ENCODE measurements around the gene BLOC1S4. TPM values are rescaled to one million over a fixed set of nuclear protein-coding genes. Genes with fewer than 3 reads are reported as not detected.
A peak's percentile ranks its signal among the peaks of the same experiment; 100 is the strongest.

Gene BLOC1S4
- total RNA-seq, 1 donor from 2014 or later, result 6.0 TPM

- ATAC-seq, result no peak
- no peak for DNase-seq (ENCODE audit: missing footprints)
- intact Hi-C loops (cut with DNase I), result no loop called here
These were observed 12.5 kb downstream of the BLOC1S4 start for GRCh38 chr4:6728320-6729029.

- intact Hi-C loops (cut with DNase I), result no loop called here
These were observed 14.8 kb downstream of the BLOC1S4 start for GRCh38 chr4:6730603-6731317.

DNA sequence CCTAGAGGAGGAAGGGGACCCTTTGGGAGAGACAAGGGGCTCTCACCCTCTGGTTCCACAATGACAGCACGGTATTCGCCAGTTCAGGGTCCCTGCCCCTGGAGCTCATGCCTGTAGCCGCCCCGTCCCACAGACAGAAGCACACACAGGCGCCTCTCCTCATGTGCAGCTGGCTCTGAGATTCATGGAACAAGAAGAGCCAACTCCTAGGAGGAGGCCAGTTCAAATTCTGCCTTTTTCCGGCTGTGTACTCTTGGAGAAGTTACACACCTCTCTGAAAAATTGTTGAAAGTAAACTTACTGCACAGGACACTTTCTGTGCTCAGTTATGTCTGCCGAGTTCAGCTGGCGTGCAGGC, 15.3 kb downstream of the BLOC1S4 start:
- DNase-seq (ENCODE audit: missing footprints) (no peak), ATAC-seq (no peak)
- intact Hi-C loops (cut with DNase I), result no loop called here

More at GRCh38 chr4:6730603-6731317, 14.8 kb downstream of the BLOC1S4 start:
- DNase-seq (ENCODE audit: missing footprints) (no peak), ATAC-seq (peak; percentile 43)

GRCh38 chr4:6731780-6732179, 15.8 kb downstream of the BLOC1S4 start:
- intact Hi-C loops (cut with DNase I), result no loop called here
- DNase-seq (ENCODE audit: missing footprints) (no peak), ATAC-seq (no peak)

DNA sequence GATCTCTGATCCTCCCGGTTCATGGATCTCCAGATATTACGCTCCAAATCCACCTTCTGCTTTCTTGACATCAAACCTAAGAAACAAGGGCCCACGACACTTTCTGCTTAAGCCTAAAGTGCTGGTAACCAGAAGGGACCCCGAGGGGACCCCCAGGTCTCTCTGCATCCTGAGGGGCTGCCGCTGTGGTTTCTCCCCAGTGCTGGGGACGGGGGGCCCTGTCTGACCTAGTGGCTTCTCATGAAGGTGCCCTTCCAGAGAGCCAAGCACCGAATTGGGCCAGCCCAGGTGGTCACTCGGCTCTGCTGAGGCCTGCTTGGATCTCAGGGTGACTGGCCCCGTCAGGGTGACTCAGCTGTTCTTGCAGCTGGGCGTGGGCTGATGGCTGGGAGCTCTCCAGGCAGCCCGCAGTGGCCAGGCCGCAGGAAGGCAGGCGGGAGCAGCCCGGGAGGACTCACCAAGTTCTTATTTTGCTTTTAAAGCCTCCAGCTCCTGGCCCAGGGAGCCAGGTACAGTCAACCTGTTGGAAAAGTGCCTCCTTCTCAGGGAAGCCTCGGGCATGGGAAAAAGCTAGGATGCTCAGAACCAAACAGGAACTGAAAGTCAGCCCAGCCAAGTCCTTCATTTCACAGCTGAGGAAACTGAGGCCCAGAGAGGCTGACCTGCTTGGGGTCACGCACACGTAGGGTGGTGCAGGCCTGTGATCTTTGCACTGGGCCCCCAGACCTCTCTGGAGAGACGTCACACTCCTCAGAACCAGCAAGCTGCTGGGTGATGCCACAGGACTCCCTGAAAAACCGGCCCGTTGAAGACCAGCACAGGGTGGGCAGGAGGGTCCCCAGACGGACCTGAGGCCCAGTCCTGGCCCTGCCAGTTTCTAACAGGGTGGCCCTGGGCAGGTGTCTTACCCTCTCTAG, 16.7 kb downstream of the BLOC1S4 start:
- intact Hi-C loops (cut with DNase I), result no loop called here
- ATAC-seq (peak; percentile 95), DNase-seq (ENCODE audit: missing footprints) (peak; percentile 85)

GRCh38 chr4:6733358-6734164, 17.6 kb downstream of the BLOC1S4 start:
- DNase-seq (ENCODE audit: missing footprints) (no peak), ATAC-seq (no peak)
- intact Hi-C loops (cut with DNase I), result no loop called here

DNA sequence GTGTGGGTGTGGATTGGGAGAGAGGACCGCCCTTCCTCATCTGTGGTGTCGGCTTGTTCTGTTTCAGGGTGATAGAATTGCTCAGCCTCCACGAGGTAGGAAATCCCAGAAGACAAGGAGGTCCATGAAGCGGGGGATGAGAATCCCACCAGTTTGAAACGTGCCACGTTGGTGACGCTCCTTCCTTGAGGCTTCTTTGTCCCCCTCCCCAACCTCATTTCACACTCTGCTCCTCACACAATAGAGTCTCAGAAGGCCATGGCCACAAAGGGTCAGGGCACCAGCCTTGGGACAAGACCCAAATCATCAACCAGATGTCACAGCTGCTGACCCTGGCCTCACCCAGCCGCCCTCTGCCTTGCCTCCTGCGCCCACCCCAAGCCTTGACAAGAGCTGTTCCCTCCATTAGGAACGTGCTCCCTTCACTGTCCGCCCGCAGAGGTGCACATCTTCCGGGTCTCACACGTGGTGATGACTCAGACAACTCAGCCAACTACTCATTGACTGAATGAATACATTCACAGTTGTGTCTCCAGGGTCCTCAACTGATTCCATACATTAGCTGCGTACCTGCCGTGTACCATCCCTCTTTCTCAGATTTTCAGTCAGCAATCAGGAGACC, 18.3 kb downstream of the BLOC1S4 start:
- DNase-seq (ENCODE audit: missing footprints), result no peak
- intact Hi-C loops (cut with DNase I), result no loop called here
- no peak for ATAC-seq

DNA sequence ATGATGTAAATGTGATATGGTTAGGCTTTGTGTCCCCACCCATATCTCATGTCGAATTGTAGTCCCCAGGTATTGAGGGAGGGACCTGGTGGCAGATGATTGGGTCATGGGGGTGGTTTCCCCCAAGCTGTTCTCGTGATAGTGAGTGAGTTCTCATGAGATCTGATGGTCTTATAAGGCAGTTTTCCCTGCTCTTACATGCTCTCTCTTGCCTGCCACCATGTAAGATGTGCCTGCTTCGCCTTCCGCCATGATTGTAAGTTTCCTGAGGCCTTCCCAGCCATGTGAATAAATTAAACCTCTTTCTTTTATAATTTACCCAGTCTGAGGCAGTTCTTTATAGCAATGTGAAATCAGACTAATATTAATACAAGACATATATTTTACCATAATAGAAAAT, 23.9 kb downstream of the BLOC1S4 start:
- no peak for DNase-seq (ENCODE audit: missing footprints)
- intact Hi-C loops (cut with DNase I), result no loop called here

GRCh38 chr4:6740347-6740746, 24.4 kb downstream of the BLOC1S4 start:
- ATAC-seq (no peak), DNase-seq (ENCODE audit: missing footprints) (no peak)
- intact Hi-C loops (cut with DNase I), result no loop called here

More for the DNA sequence above, 23.9 kb downstream of the BLOC1S4 start:
- ATAC-seq, result no peak

- intact Hi-C loops (cut with DNase I), result no loop called here
- ATAC-seq (no peak), DNase-seq (ENCODE audit: missing footprints) (no peak)
These were observed 26.5 kb downstream of the BLOC1S4 start for GRCh38 chr4:6742507-6742906.

DNA sequence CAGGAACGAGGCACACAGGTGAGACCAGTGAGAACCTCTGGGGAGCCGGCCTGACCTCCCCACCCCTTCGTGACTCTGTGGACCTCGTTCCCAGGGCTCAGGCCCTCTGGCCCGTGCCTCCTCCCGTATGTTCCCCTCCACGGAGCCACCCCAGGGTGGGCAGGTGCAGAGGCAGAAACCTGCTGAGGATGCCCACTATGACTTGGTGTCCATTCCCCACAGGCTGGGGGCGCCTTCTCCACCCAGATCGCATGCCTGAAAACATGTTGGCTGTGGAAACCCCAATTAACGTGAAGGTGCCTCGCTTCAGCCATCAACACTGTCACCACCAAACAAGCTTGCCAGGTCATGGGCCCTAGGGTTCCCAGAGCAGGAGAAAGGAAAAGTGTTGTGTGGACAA, 27.0 kb downstream of the BLOC1S4 start:
- ATAC-seq (no peak), DNase-seq (ENCODE audit: missing footprints) (no peak)
- intact Hi-C loops (cut with DNase I), result no loop called here

GRCh38 chr4:6746721-6747293, 30.8 kb downstream of the BLOC1S4 start:
- DNase-seq (ENCODE audit: missing footprints), result no peak

DNA sequence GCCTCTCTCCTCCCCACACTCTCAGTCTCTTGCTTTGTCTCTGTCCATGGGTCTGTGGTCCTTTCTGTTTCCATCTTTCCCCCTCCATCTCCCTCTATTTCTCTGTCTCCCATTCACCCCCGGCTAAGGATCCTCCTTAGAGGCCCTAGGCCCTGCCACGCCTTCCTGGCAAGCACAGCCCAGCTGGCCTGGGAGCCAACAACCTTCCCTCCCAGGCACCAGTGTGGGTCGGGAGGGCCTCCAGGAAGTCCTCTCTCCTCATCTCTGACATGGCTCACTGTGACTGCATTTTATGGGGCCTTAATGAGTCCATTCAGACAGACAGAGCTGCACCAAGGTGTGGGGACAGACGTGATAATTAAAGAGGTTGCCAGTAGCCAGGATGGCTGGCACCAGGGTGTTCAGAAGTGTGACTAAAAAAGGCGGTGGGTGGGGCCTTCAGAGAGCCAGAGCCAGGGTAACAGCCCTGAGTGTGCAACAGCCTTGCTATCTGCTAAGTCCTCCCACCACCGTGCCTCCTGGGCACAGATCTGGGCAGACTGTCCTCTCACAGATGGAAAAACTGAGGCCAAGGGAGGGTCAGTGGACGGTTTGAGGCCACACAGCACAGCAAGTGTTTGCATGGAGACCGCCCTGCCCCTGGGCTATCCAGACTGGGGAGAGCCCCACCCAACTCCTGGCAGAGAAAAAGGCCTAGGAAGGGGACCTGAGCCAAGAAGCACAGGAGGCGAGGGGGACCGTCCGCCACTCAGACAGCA, 31.5 kb downstream of the BLOC1S4 start:
- no peak for DNase-seq (ENCODE audit: missing footprints)
- peak; percentile 61 for ATAC-seq
- intact Hi-C loops (cut with DNase I), result no loop called here

More at GRCh38 chr4:6746721-6747293, 30.8 kb downstream of the BLOC1S4 start:
- peak; percentile 45 for ATAC-seq
- intact Hi-C loops (cut with DNase I), result no loop called here

- intact Hi-C loops (cut with DNase I), result no loop called here
- no peak for ATAC-seq
- DNase-seq (ENCODE audit: missing footprints), result no peak
These were observed 32.3 kb downstream of the BLOC1S4 start for GRCh38 chr4:6748286-6748685.

GRCh38 chr4:6749340-6750171, 33.6 kb downstream of the BLOC1S4 start:
- DNase-seq (ENCODE audit: missing footprints) (peak; percentile 84), ATAC-seq (peak; percentile 65)
- intact Hi-C loops (cut with DNase I), result no loop called here
